H1 (cell line): Measurements from ENCODE around the gene CCDC82. TPM values are rescaled to one million over a fixed set of nuclear protein-coding genes. Genes with fewer than 3 reads are reported as not detected.

Source experiments
- CHD2 ChIP-seq: IDR thresholded peaks from 2 replicates; pipeline ENCODE4 v1.6.1; 2012; ENCODE audit warnings: low read length, improper control_type of control experiment
- CHD7 ChIP-seq: fragments of 300-600 bp; sonication (generic); IDR thresholded peaks from 2 replicates; pipeline ENCODE4 v1.7.1; 2012; ENCODE audit warnings: low read length, moderate library complexity, mild to moderate bottlenecking, inconsistent platforms; ENCODE audit not compliant: insufficient replicate concordance
- HDAC2 ChIP-seq, 2 experiments: fragments of 300-600 bp in 1 of 2; sonication (generic) in 1 of 2; IDR thresholded peaks; 2 replicates each; pipeline ENCODE4 v1.6.1; 2011 to 2012; ENCODE audit warnings: low read depth in 2 of 2, low read length in 2 of 2, mild to moderate bottlenecking in 2 of 2, moderate library complexity in 2 of 2, borderline replicate concordance in 1 of 2, inconsistent platforms in 1 of 2
- KDM4A ChIP-seq: IDR thresholded peaks from one replicate; pipeline ENCODE4 v1.7.1; 2012; ENCODE audit warnings: low read depth, mild to moderate bottlenecking, moderate library complexity, low read length, inconsistent platforms; ENCODE audit not compliant: severe bottlenecking
- RXRA ChIP-seq: IDR thresholded peaks from 2 replicates; pipeline ENCODE4 v1.6.1; 2011; ENCODE audit warnings: low read depth, mild to moderate bottlenecking, low read length, moderate library complexity; ENCODE audit not compliant: insufficient read depth
- SUZ12 ChIP-seq: fragments of 200-600 bp; sonication (generic); IDR thresholded peaks from 2 replicates; pipeline ENCODE4 v1.6.1; 2012; ENCODE audit warnings: mild to moderate bottlenecking, inconsistent platforms, low read length, moderate library complexity, mixed read lengths
- USF2 ChIP-seq: IDR thresholded peaks from 2 replicates; pipeline ENCODE4 v1.6.1; 2011; ENCODE audit warnings: low read length, improper control_type of control experiment
- polyA plus RNA-seq, 7 experiments: library from polyadenylated mRNA; depleted of rRNA in 3 of 7; stranded (reverse) in 5 of 7; unstranded in 2 of 7; fragments of >200 nt in 5 of 7; fragments of 200-250 nt in 2 of 7; gene quantifications; 1 replicate in 5 of 7; 2 replicates in 1 of 7; 4 replicates in 1 of 7; pipeline versions ENCODE4 v1.2.1 to v1.2.3, GENCODE V29; 2011 to 2013; ENCODE audit warnings: missing spikeins in 2 of 7, mixed read lengths in 2 of 7
- total RNA-seq: library from RNA; stranded (reverse); fragmentation: NEBNext Ultra II Directional; extraction: Animal tissue kit (Norgen Biotek cat#: 25700); gene quantifications from 2 replicates; pipeline ENCODE4 v1.2.1, GENCODE V29; 2021

Gene CCDC82
- total and polyA plus RNA-seq, 2 of the 8 experiments (the other 6 are each of a cell fraction or from before 2014, with no cell fraction given) = 6.0 to 15.2 TPM

GRCh38 chr11:96309016-96309642 lies 80.6 kb downstream of the CCDC82 start (continued):
- TF ChIP-seq CHD7 = no peak
- TF ChIP-seq USF2 = no peak
- TF ChIP-seq RXRA = no peak
- no peak for TF ChIP-seq HDAC2 (IDR thresholded peaks at IDR 0.05; ENCODE audit: borderline replicate concordance in 1 of 2, low read depth in 2 of 2, low read length in 2 of 2)
- no peak for TF ChIP-seq KDM4A
- no peak for TF ChIP-seq CHD2
- TF ChIP-seq SUZ12 = no peak
